Measurements from ENCODE around the gene RNF212. TPM values are rescaled to one million over a fixed set of nuclear protein-coding genes. Genes with fewer than 3 reads are reported as not detected.

The RNF212 gene
- total RNA-seq, 1 donor = 3.0 TPM

GRCh38 chr4:1109898-1110506 is 3.4 kb downstream of the RNF212 start:
- DNase-seq (ENCODE audit: low read depth) = peak; percentile 10
- no peak overlapping the region for H3K4me3 ChIP-seq (ENCODE audit: low read depth, low read length)
- TF ChIP-seq, protein P1, sequence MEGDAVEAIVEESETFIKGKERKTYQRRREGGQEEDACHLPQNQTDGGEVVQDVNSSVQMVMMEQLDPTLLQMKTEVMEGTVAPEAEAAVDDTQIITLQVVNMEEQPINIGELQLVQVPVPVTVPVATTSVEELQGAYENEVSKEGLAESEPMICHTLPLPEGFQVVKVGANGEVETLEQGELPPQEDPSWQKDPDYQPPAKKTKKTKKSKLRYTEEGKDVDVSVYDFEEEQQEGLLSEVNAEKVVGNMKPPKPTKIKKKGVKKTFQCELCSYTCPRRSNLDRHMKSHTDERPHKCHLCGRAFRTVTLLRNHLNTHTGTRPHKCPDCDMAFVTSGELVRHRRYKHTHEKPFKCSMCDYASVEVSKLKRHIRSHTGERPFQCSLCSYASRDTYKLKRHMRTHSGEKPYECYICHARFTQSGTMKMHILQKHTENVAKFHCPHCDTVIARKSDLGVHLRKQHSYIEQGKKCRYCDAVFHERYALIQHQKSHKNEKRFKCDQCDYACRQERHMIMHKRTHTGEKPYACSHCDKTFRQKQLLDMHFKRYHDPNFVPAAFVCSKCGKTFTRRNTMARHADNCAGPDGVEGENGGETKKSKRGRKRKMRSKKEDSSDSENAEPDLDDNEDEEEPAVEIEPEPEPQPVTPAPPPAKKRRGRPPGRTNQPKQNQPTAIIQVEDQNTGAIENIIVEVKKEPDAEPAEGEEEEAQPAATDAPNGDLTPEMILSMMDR (IDR thresholded peaks at IDR 0.05; ENCODE audit: insufficient read depth, low read depth, low read length) = no peak

- TF ChIP-seq, protein P1 (IDR thresholded peaks at IDR 0.05; ENCODE audit: insufficient read depth, low read depth, low read length) = no peak
- no peak overlapping the region for H3K4me3 ChIP-seq (ENCODE audit: low read depth, low read length)
- DNase-seq (ENCODE audit: low read depth) = no peak
Observed at GRCh38 chr4:1109333-1109732, 4.0 kb downstream of the RNF212 start.

DNA sequence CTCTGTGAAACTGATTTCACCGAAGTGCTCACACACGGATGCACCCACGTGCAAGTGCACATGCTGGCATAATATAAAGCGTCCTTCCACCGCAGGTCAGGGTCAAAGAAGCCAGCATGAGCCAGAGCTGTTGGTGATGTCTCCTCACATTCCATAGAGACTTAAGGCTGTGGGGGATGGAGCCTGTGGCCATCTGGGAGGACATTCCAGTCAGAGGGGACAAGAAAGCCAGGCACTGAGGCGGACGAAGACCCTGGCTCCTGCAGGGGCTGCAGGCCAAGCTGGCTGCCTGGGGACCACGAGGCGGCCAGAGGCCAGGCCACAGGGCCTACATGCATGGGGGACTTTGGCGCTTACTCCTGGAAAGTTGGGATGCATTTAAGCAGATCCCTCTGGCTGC is 7.7 kb downstream of the RNF212 start:
- H3K4me3 ChIP-seq (ENCODE audit: low read depth, low read length) = no peak overlapping the region
- TF ChIP-seq, protein P1 (IDR thresholded peaks at IDR 0.05; ENCODE audit: insufficient read depth, low read depth, low read length) = no peak
- DNase-seq (ENCODE audit: low read depth) = no peak

DNA sequence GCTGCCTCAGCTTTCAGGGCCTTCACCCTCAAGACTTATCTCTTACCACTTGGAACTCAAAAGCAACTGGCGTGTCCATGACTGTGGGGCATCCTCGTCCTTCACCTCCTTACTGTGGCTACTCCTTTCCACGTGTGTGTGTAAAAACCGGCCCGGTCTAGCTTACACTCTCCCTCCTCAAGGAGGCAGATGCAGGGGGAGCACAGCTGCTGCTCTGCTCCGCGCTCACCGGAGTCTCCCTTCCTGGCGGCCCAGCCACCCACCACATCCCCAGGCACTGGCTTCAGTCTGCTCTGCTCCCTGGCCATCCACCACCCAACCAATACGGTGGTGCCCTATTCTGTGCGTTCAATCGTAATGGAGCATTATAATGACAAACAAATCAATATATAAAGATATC is 8.3 kb downstream of the RNF212 start:
- H3K4me3 ChIP-seq (ENCODE audit: low read depth, low read length) = no peak overlapping the region
- TF ChIP-seq, protein P1 (IDR thresholded peaks at IDR 0.05; ENCODE audit: insufficient read depth, low read depth, low read length) = no peak
- DNase-seq (ENCODE audit: low read depth) = no peak

- no peak overlapping the region for H3K4me3 ChIP-seq (ENCODE audit: low read depth, low read length)
- TF ChIP-seq, protein P1 (IDR thresholded peaks at IDR 0.05; ENCODE audit: insufficient read depth, low read depth, low read length) = no peak
- no peak for DNase-seq (ENCODE audit: low read depth)
Observed at GRCh38 chr4:1104647-1105046, 8.7 kb downstream of the RNF212 start.

- no peak overlapping the region for H3K4me3 ChIP-seq (ENCODE audit: low read depth, low read length)
- DNase-seq (ENCODE audit: low read depth) = no peak
- TF ChIP-seq, protein P1 (IDR thresholded peaks at IDR 0.05; ENCODE audit: insufficient read depth, low read depth, low read length) = no peak
Observed at GRCh38 chr4:1099684-1100335, 13.6 kb downstream of the RNF212 start.

Measured in fibroblast of villous mesenchyme (primary cell).